Keratinocyte (primary cell): ENCODE measurements around the gene USP19. TPM values are rescaled to one million over a fixed set of nuclear protein-coding genes. Genes with fewer than 3 reads are reported as not detected.
A peak's percentile ranks its signal among the peaks of the same experiment; 100 is the strongest.

Source experiments
- DNase-seq: peaks from one replicate; pipeline ENCODE4 v3.0.0-alpha.2; 2011; ENCODE audit warnings: low read depth, missing footprints, low spot score
- FAIRE-seq: peaks from 2 replicates; lab custom pipeline; 2011; peaks lifted over from hg19 to GRCh38; lab: Jason Lieb, UNC
- H2AFZ ChIP-seq: 2 replicates; pipeline ENCODE4 v1.6.0; 2012; ENCODE audit warnings: low read length, control low read depth, inconsistent platforms; ENCODE audit not compliant: control insufficient read depth
- H3K27ac ChIP-seq: 2 replicates; pipeline ENCODE4 v1.5.1; 2011; ENCODE audit warnings: low read length; ENCODE audit not compliant: control insufficient read depth, insufficient read depth
- H3K27me3 ChIP-seq: 3 replicates; pipeline ENCODE4 v1.6.0; 2011; ENCODE audit warnings: low read length; ENCODE audit not compliant: control insufficient read depth, insufficient read depth; ENCODE audit errors: extremely low read depth
- H3K36me3 ChIP-seq, 2 experiments: 2 replicates in 1 of 2; 3 replicates in 1 of 2; pipeline ENCODE4 v1.5.1; 2011; ENCODE audit warnings: low read length in 2 of 2, mild to moderate bottlenecking in 1 of 2; ENCODE audit not compliant: control insufficient read depth in 2 of 2, insufficient read depth in 2 of 2; ENCODE audit errors: extremely low read depth in 1 of 2
- H3K4me1 ChIP-seq: 3 replicates; pipeline ENCODE4 v1.5.1; 2011; ENCODE audit warnings: low read length; ENCODE audit not compliant: control insufficient read depth, insufficient read depth; ENCODE audit errors: extremely low read depth
- H3K4me2 ChIP-seq: 3 replicates; pipeline ENCODE4 v1.6.0; 2011; ENCODE audit warnings: low read depth, low read length; ENCODE audit not compliant: control insufficient read depth, insufficient read depth; ENCODE audit errors: extremely low read depth
- H3K4me3 ChIP-seq, 3 experiments: fragments of 200-600 bp in 1 of 3; sonication (generic) in 1 of 3; 2 replicates in 2 of 3; 3 replicates in 1 of 3; pipeline ENCODE4 v1.5.1; 2011 to 2016; ENCODE audit warnings: low read length in 3 of 3, mild to moderate bottlenecking in 3 of 3, control low read depth in 2 of 3, inconsistent platforms in 1 of 3, low read depth in 1 of 3, mixed read lengths in 1 of 3, mixed run types in 1 of 3, moderate library complexity in 1 of 3; ENCODE audit not compliant: control insufficient read depth in 2 of 3, insufficient read depth in 2 of 3; ENCODE audit errors: extremely low read depth in 1 of 3
- H3K79me2 ChIP-seq: 2 replicates; pipeline ENCODE4 v1.6.0; 2012; ENCODE audit warnings: low read length; ENCODE audit not compliant: control insufficient read depth, insufficient read depth
- H3K9ac ChIP-seq: 3 replicates; pipeline ENCODE4 v1.6.0; 2011; ENCODE audit warnings: low read length; ENCODE audit not compliant: control insufficient read depth, insufficient read depth; ENCODE audit errors: extremely low read depth
- H3K9me1 ChIP-seq: 3 replicates; pipeline ENCODE4 v1.6.0; 2011; ENCODE audit warnings: low read length; ENCODE audit not compliant: control insufficient read depth, insufficient read depth; ENCODE audit errors: extremely low read depth
- H3K9me3 ChIP-seq: 2 replicates; pipeline ENCODE4 v1.5.1; 2012; ENCODE audit warnings: low read depth, low read length; ENCODE audit not compliant: control insufficient read depth
- H4K20me1 ChIP-seq: 3 replicates; pipeline ENCODE4 v1.6.0; 2011; ENCODE audit warnings: low read length; ENCODE audit not compliant: control insufficient read depth, insufficient read depth; ENCODE audit errors: extremely low read depth
- CTCF ChIP-seq, 3 experiments: IDR thresholded peaks in 1 of 3; conservative IDR thresholded peaks in 1 of 3; optimal IDR thresholded peaks in 1 of 3; 2 replicates in 2 of 3; 3 replicates in 1 of 3; pipeline versions ENCODE3 to v1.5.1; 2011; ENCODE audit warnings: low read length in 3 of 3, mild to moderate bottlenecking in 3 of 3, moderate library complexity in 2 of 3, control low read depth in 1 of 3, inconsistent platforms in 1 of 3; ENCODE audit not compliant: insufficient read depth in 2 of 3; ENCODE audit errors: extremely low read depth in 1 of 3
- EZH2 ChIP-seq: IDR thresholded peaks from one replicate; pipeline ENCODE4 v1.6.1; 2012; ENCODE audit warnings: inconsistent platforms, mild to moderate bottlenecking, low read length, moderate library complexity
- dilution Hi-C: fragments of 300-500 bp; cut with MboI; formaldehyde crosslinking; loops from one replicate; pipeline ENCODE4 v1.7.0; 2020; ENCODE audit warnings: low sequenced_read_pairs; ENCODE audit not compliant: extremely low pct_ligation_motif_present
- polyA plus RNA-seq, 5 experiments: library from polyadenylated mRNA; depleted of rRNA in 3 of 5; stranded (reverse) in 3 of 5; stranded (forward) in 1 of 5; unstranded in 1 of 5; fragments of >200 nt; gene quantifications; 1 replicate in 1 of 5; 2 replicates in 3 of 5; 3 replicates in 1 of 5; pipeline versions ENCODE4 v1.2.1 to v1.2.3, GENCODE V29; 2011 to 2012; ENCODE audit warnings: missing spikeins in 2 of 5, low read depth in 1 of 5, low replicate concordance in 1 of 5

Gene USP19
- polyA plus RNA-seq, 1 donor (not counting 4 experiments of a cell fraction or from before 2014, with no cell fraction given) = 23.1 TPM

GRCh38 chr3:49165771-49166751, 45.4 kb upstream of the USP19 start, which contains the start of gene CCDC71:
Gene CCDC71, minus strand, starts transcription at chr3:49166331. Its CDS starts 2,123 bp downstream, at chr3:49164208.
- peak within 1 kb of the TSS; percentile 90 for H3K9ac ChIP-seq
- peak within 1 kb of the TSS; percentile 63 for H3K27ac ChIP-seq
- TF ChIP-seq EZH2 (no peak), CTCF (optimal IDR thresholded peaks at IDR 0.05 in 1 of 3, IDR thresholded peaks at IDR 0.05 in 1 of 3, conservative IDR thresholded peaks at IDR 0.05 in 1 of 3; ENCODE audit: extremely low read depth in 1 of 3, insufficient read depth in 2 of 3, low read length in 3 of 3) (no peak)
- H3K9me1 ChIP-seq = no peaks in the 10 kb centered on the region
- H3K4me3 ChIP-seq = peak within 1 kb of the TSS; percentile 83 to 97 (median 95)
- H3K36me3 ChIP-seq = peaks cover 12 to 20% of the 10 kb centered on the region in 2 experiments
- DNase-seq = no peak
- peak within 1 kb of the TSS; percentile 89 for H3K4me2 ChIP-seq
- peak within 1 kb of the TSS; percentile 98 for H2AFZ ChIP-seq
- no peak for FAIRE-seq
- peaks cover 29% of the 10 kb centered on the region for H3K79me2 ChIP-seq
- no peaks in the 10 kb centered on the region for H4K20me1 ChIP-seq
- no peaks in the 10 kb centered on the region for H3K9me3 ChIP-seq
- dilution Hi-C loops = no loop called here
- peaks cover 15% of the 10 kb centered on the region for H3K4me1 ChIP-seq
- H3K27me3 ChIP-seq = no peaks in the 10 kb centered on the region

GRCh38 chr3:49164983-49165720, 44.5 kb upstream of the USP19 start:
- H3K27me3 ChIP-seq = no peaks in the 10 kb centered on the region
- no peaks in the 10 kb centered on the region for H3K9me3 ChIP-seq
- H4K20me1 ChIP-seq = no peaks in the 10 kb centered on the region
- DNase-seq (no peak), FAIRE-seq (peak; percentile 39)
- H3K4me2 ChIP-seq = peak overlapping the region; percentile 89
- H3K27ac ChIP-seq = peak overlapping the region; percentile 63
- peak overlapping the region; percentile 90 for H3K9ac ChIP-seq
- peak overlapping the region; percentile 83 to 97 (median 95) for H3K4me3 ChIP-seq
- no peaks in the 10 kb centered on the region for H3K9me1 ChIP-seq
- dilution Hi-C loops = no loop called here
- H3K4me1 ChIP-seq = peaks cover 13% of the 10 kb centered on the region
- H3K79me2 ChIP-seq = peaks cover 29% of the 10 kb centered on the region
- H3K36me3 ChIP-seq = peaks cover 12 to 20% of the 10 kb centered on the region in 2 experiments
- no peak overlapping the region for H2AFZ ChIP-seq
- no peak for TF ChIP-seq EZH2
- no peak for TF ChIP-seq CTCF (optimal IDR thresholded peaks at IDR 0.05 in 1 of 3, IDR thresholded peaks at IDR 0.05 in 1 of 3, conservative IDR thresholded peaks at IDR 0.05 in 1 of 3; ENCODE audit: extremely low read depth in 1 of 3, insufficient read depth in 2 of 3, low read length in 3 of 3)
